Lower leg skin (tissue), 4 donors: Measurements from ENCODE around the gene KLHL14. TPM values are rescaled to one million over a fixed set of nuclear protein-coding genes. Genes with fewer than 3 reads are reported as not detected.

Source experiments
- DNase-seq, 2 donors: peaks; one replicate each; pipeline ENCODE4 v3.0.0-alpha.2; 2019; ENCODE audit warnings: low spot score in 2 of 2
- H3K4me3 ChIP-seq: fragments of 200-600 bp; sonication (generic); 2 replicates; pipeline ENCODE4 v1.5.1; 2017; ENCODE audit warnings: mild to moderate bottlenecking, low read depth; ENCODE audit not compliant: poor library complexity, severe bottlenecking
- POLR2A ChIP-seq, 2 donors: fragments of 450-650 bp; IDR thresholded peaks; one replicate each; pipeline ENCODE4 v1.6.1; 2016 to 2017; ENCODE audit warnings: antibody characterized with exemption in 2 of 2, mild to moderate bottlenecking in 1 of 2, moderate library complexity in 1 of 2
- WGBS, 2 donors: methylation state at CpG; one replicate each; pipeline ENCODE4 v1.1.5; 2018; 5-methylcytosine and 5-hydroxymethylcytosine counted together
- intact Hi-C: fragments of 100-400 bp; cut with DNase I; formaldehyde crosslinking; loops from one replicate; pipeline ENCODE4 v1.15.0; 2023; ENCODE audit warnings: low total_unique reads
- total RNA-seq, 4 donors: library from RNA; depleted of rRNA; stranded (reverse); fragments of >200 nt; gene quantifications; one replicate each; pipeline ENCODE4 v1.1.0, GENCODE V29; 2016
- TF ChIP-seq, protein P1 (sequence below), 3 donors: fragments of 450-650 bp; IDR thresholded peaks; one replicate each; pipeline ENCODE4 v1.5.1; 2016; ENCODE audit warnings: antibody characterized with exemption in 3 of 3, mild to moderate bottlenecking in 3 of 3, moderate library complexity in 2 of 3

The KLHL14 gene
- total RNA-seq, 4 donors from 2014 or later = not detected

- intact Hi-C loops = no loop called here
- no peak for TF ChIP-seq POLR2A (IDR thresholded peaks at IDR 0.05)
- TF ChIP-seq, protein P1, sequence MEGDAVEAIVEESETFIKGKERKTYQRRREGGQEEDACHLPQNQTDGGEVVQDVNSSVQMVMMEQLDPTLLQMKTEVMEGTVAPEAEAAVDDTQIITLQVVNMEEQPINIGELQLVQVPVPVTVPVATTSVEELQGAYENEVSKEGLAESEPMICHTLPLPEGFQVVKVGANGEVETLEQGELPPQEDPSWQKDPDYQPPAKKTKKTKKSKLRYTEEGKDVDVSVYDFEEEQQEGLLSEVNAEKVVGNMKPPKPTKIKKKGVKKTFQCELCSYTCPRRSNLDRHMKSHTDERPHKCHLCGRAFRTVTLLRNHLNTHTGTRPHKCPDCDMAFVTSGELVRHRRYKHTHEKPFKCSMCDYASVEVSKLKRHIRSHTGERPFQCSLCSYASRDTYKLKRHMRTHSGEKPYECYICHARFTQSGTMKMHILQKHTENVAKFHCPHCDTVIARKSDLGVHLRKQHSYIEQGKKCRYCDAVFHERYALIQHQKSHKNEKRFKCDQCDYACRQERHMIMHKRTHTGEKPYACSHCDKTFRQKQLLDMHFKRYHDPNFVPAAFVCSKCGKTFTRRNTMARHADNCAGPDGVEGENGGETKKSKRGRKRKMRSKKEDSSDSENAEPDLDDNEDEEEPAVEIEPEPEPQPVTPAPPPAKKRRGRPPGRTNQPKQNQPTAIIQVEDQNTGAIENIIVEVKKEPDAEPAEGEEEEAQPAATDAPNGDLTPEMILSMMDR (IDR thresholded peaks at IDR 0.05) = no peak
- DNase-seq = no peak
- 92 to 94% methylated on average over 2 of the region's 2 CpGs for WGBS, 2 donors
- H3K4me3 ChIP-seq = no peak overlapping the region
Observed at GRCh38 chr18:32734442-32734841, 38.4 kb downstream of the KLHL14 start.

DNA sequence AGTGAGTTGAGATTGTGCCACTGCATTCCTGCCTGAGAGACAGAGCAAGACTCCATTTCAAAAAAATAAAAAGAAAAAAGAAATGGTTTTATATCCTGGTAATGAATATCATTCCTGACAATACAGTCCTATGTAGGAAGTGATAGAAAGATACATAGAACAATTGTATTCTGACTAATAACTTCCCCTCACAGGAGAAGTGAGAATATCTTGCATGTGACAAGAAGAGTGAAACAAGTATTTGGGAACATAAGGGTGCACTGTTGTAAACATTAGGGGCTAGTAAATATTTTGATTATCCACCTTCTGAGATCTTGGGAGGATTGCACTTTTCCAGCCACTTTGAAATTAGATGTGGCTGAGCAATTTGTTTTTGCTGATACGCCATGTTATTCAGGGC is 40.7 kb downstream of the KLHL14 start:
- TF ChIP-seq POLR2A (IDR thresholded peaks at IDR 0.05) = no peak
- TF ChIP-seq, protein P1 (IDR thresholded peaks at IDR 0.05) = no peak
- no peak for DNase-seq
- intact Hi-C loops = no loop called here
- 97% methylated on average over 1 of the region's 1 CpG for WGBS, 2 donors
- no peak overlapping the region for H3K4me3 ChIP-seq

GRCh38 chr18:32730620-32731091 is 42.2 kb downstream of the KLHL14 start:
- intact Hi-C loops = no loop called here
- TF ChIP-seq POLR2A (IDR thresholded peaks at IDR 0.05) = no peak
- TF ChIP-seq, protein P1 (IDR thresholded peaks at IDR 0.05) = no peak
- 28 to 34% methylated on average over 9 of the region's 9 CpGs for WGBS, 2 donors
- H3K4me3 ChIP-seq = peak overlapping the region; percentile 3
- no peak for DNase-seq

GRCh38 chr18:32730068-32730467 is 42.8 kb downstream of the KLHL14 start:
- WGBS, 2 donors = 19 to 30% methylated on average over 2 of the region's 2 CpGs
- no peak for DNase-seq
- peak overlapping the region; percentile 3 for H3K4me3 ChIP-seq
- no peak for TF ChIP-seq POLR2A (IDR thresholded peaks at IDR 0.05)
- TF ChIP-seq, protein P1 (IDR thresholded peaks at IDR 0.05) = no peak
- intact Hi-C loops = no loop called here

- DNase-seq = no peak
- H3K4me3 ChIP-seq = no peak overlapping the region
- intact Hi-C loops = no loop called here
- 54 to 60% methylated on average over 3 of the region's 3 CpGs for WGBS, 2 donors
- TF ChIP-seq, protein P1 (IDR thresholded peaks at IDR 0.05) = no peak
- no peak for TF ChIP-seq POLR2A (IDR thresholded peaks at IDR 0.05)
Observed at GRCh38 chr18:32724071-32724749, 48.6 kb downstream of the KLHL14 start.

DNA sequence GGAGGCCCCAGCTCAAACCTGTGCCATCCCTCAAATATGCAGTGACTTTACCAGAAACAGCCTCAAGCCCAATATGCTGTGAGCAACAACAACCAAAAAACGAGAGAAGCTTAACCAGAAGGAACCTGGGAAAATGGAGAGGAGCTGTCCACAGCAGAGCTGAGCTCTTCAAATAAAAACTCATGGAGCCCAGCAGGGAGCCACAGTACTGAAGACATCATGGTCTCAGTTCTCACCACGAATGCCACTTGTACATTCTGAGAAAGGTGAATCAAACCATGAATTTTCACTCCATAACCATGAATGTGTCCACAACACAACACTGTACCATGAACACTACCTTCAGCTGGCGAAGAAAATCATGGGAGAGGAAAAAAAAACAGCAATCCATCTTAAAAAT is 50.5 kb downstream of the KLHL14 start:
- TF ChIP-seq POLR2A (IDR thresholded peaks at IDR 0.05) = no peak
- TF ChIP-seq, protein P1 (IDR thresholded peaks at IDR 0.05) = no peak
- no peak overlapping the region for H3K4me3 ChIP-seq
- no peak for DNase-seq
- intact Hi-C loops = no loop called here
- WGBS, 2 donors = 71 to 77% methylated on average over 3 of the region's 3 CpGs
